ENCODE data around the gene COX5A. TPM values are rescaled to one million over a fixed set of nuclear protein-coding genes. Genes with fewer than 3 reads are reported as not detected.
"Not testable (repeated sequence)": the region's sequence is repeated elsewhere in the genome, so short reads cannot be mapped to it uniquely, and the experiment has no call there.

COX5A gene
- total and polyA plus RNA-seq, 4 donors, result 72.6 to 222 (median 104) TPM

GRCh38 chr15:74901612-74902063 lies 36.2 kb downstream of the COX5A start:
- no peak overlapping the region for H3K4me3 ChIP-seq (ENCODE audit: low read length in 2 of 2)
- no peaks in the 10 kb centered on the region for H3K4me1 ChIP-seq (ENCODE audit: control insufficient read depth in 1 of 2, insufficient read depth in 2 of 2, low read length in 2 of 2)
- ATAC-seq (ENCODE audit: low FRiP score), result peak; percentile 63
- intact Hi-C loops (cut with DNase I), result no loop called here
- 11 to 17% methylated on average over 5 of the region's 5 CpGs for WGBS, 2 donors
- H3K36me3 ChIP-seq (ENCODE audit: control insufficient read depth in 1 of 2, insufficient read depth in 2 of 2, low read length in 1 of 2), result peaks cover 0 to 3% of the 10 kb centered on the region in 2 donors
- H3K27me3 ChIP-seq (ENCODE audit: control insufficient read depth in 1 of 2, insufficient read depth in 2 of 2, low read length in 1 of 2), result no peaks in the 10 kb centered on the region
- DNase-seq, result no peak
- H3K27ac ChIP-seq (ENCODE audit: low read depth in 1 of 2, low read length in 2 of 2), result peak overlapping the region in 1 of 2 donors; percentile 12
- no peaks in the 10 kb centered on the region for H3K9me3 ChIP-seq (ENCODE audit: control insufficient read depth, low read length)

GRCh38 chr15:74897300-74897701 lies 40.6 kb downstream of the COX5A start:
- DNase-seq, result no peak
- 75 to 77% methylated on average over 6 of the region's 6 CpGs for WGBS, 2 donors
- Histone ChIP-seq H3K27me3 (ENCODE audit: control insufficient read depth in 1 of 2, insufficient read depth in 2 of 2, low read length in 1 of 2) (no peaks in the 10 kb centered on the region), H3K9me3 (ENCODE audit: control insufficient read depth, low read length) (no peaks in the 10 kb centered on the region), H3K27ac (ENCODE audit: low read depth in 1 of 2, low read length in 2 of 2) (no peak overlapping the region), H3K4me1 (ENCODE audit: control insufficient read depth in 1 of 2, insufficient read depth in 2 of 2, low read length in 2 of 2) (no peaks in the 10 kb centered on the region), H3K36me3 (ENCODE audit: control insufficient read depth in 1 of 2, insufficient read depth in 2 of 2, low read length in 1 of 2) (peaks cover 0 to 3% of the 10 kb centered on the region in 2 donors), H3K4me3 (ENCODE audit: low read length in 2 of 2) (no peak overlapping the region)
- intact Hi-C loops (cut with DNase I), result loop anchor here in 1 of 2 donors (5.0 to 10.0 kb wide), 2 partner anchors 52 to 125 kb away; partner anchors contain the start of gene ULK3
- no peak for ATAC-seq (ENCODE audit: low FRiP score)

GRCh38 chr15:74896316-74896715 lies 41.6 kb downstream of the COX5A start:
- WGBS, 2 donors, result 80 to 81% methylated on average over 3 of the region's 3 CpGs
- DNase-seq, result no peak
- peaks cover 0 to 3% of the 10 kb centered on the region in 2 donors for H3K36me3 ChIP-seq (ENCODE audit: control insufficient read depth in 1 of 2, insufficient read depth in 2 of 2, low read length in 1 of 2)
- intact Hi-C loops (cut with DNase I), result loop anchor here in 1 of 2 donors (5.0 to 10.0 kb wide), 2 partner anchors 52 to 124 kb away; partner anchors contain the start of gene ULK3
- H3K4me1 ChIP-seq (ENCODE audit: control insufficient read depth in 1 of 2, insufficient read depth in 2 of 2, low read length in 2 of 2), result no peaks in the 10 kb centered on the region
- no peak overlapping the region for H3K4me3 ChIP-seq (ENCODE audit: low read length in 2 of 2)
- no peaks in the 10 kb centered on the region for H3K9me3 ChIP-seq (ENCODE audit: control insufficient read depth, low read length)
- ATAC-seq (ENCODE audit: low FRiP score), result no peak
- H3K27ac ChIP-seq (ENCODE audit: low read depth in 1 of 2, low read length in 2 of 2), result no peak overlapping the region
- H3K27me3 ChIP-seq (ENCODE audit: control insufficient read depth in 1 of 2, insufficient read depth in 2 of 2, low read length in 1 of 2), result no peaks in the 10 kb centered on the region

- no peak overlapping the region for H3K4me3 ChIP-seq (ENCODE audit: low read length in 2 of 2)
- H3K27me3 ChIP-seq (ENCODE audit: control insufficient read depth in 1 of 2, insufficient read depth in 2 of 2, low read length in 1 of 2), result no peaks in the 10 kb centered on the region
- H3K27ac ChIP-seq (ENCODE audit: low read depth in 1 of 2, low read length in 2 of 2), result no peak overlapping the region
- WGBS, 2 donors, result 87 to 90% methylated on average over 6 of the region's 6 CpGs
- H3K9me3 ChIP-seq (ENCODE audit: control insufficient read depth, low read length), result no peaks in the 10 kb centered on the region
- peaks cover 0 to 3% of the 10 kb centered on the region in 2 donors for H3K36me3 ChIP-seq (ENCODE audit: control insufficient read depth in 1 of 2, insufficient read depth in 2 of 2, low read length in 1 of 2)
- ATAC-seq (ENCODE audit: low FRiP score) (no peak), DNase-seq (peak in 1 of 2 donors; percentile 44)
- no peaks in the 10 kb centered on the region for H3K4me1 ChIP-seq (ENCODE audit: control insufficient read depth in 1 of 2, insufficient read depth in 2 of 2, low read length in 2 of 2)
- intact Hi-C loops (cut with DNase I), result loop anchor here in 1 of 2 donors (5.0 to 10.0 kb wide), 2 partner anchors 51 to 124 kb away; partner anchors contain the start of gene ULK3
Observed at GRCh38 chr15:74895830-74896229, 42.0 kb downstream of the COX5A start.

- DNase-seq; H3K4me1 ChIP-seq (ENCODE audit: control insufficient read depth in 1 of 2, insufficient read depth in 2 of 2, low read length in 2 of 2); H3K4me3 ChIP-seq (ENCODE audit: low read length in 2 of 2); H3K9me3 ChIP-seq (ENCODE audit: control insufficient read depth, low read length); H3K36me3 ChIP-seq (ENCODE audit: control insufficient read depth in 1 of 2, insufficient read depth in 2 of 2, low read length in 1 of 2); H3K27me3 ChIP-seq (ENCODE audit: control insufficient read depth in 1 of 2, insufficient read depth in 2 of 2, low read length in 1 of 2); H3K27ac ChIP-seq (ENCODE audit: low read depth in 1 of 2, low read length in 2 of 2); ATAC-seq (ENCODE audit: low FRiP score): not testable (repeated sequence)
- WGBS, 2 donors, result 97% methylated on average over 7 of the region's 7 CpGs
- intact Hi-C loops (cut with DNase I), result loop anchor here in 1 of 2 donors (10.0 kb wide), 1 partner anchor 50 kb away; the partner anchor contains the start of gene ULK3
Observed at GRCh38 chr15:74894383-74894782, 43.5 kb downstream of the COX5A start.

- Histone ChIP-seq H3K36me3 (ENCODE audit: control insufficient read depth in 1 of 2, insufficient read depth in 2 of 2, low read length in 1 of 2) (no peaks in the 10 kb centered on the region), H3K27ac (ENCODE audit: low read depth in 1 of 2, low read length in 2 of 2) (no peak overlapping the region), H3K27me3 (ENCODE audit: control insufficient read depth in 1 of 2, insufficient read depth in 2 of 2, low read length in 1 of 2) (no peaks in the 10 kb centered on the region), H3K4me1 (ENCODE audit: control insufficient read depth in 1 of 2, insufficient read depth in 2 of 2, low read length in 2 of 2) (no peaks in the 10 kb centered on the region), H3K9me3 (ENCODE audit: control insufficient read depth, low read length) (no peaks in the 10 kb centered on the region), H3K4me3 (ENCODE audit: low read length in 2 of 2) (no peak overlapping the region)
- ATAC-seq (ENCODE audit: low FRiP score) (no peak), DNase-seq (no peak)
- intact Hi-C loops (cut with DNase I), result loop anchor here in 1 of 2 donors (10.0 kb wide), 1 partner anchor 49 kb away; the partner anchor contains the start of gene ULK3
- WGBS, 2 donors, result 89 to 90% methylated on average over 3 of the region's 3 CpGs
Observed at GRCh38 chr15:74893627-74894026, 44.2 kb downstream of the COX5A start.

- H3K4me3 ChIP-seq (ENCODE audit: low read length in 2 of 2), result no peak overlapping the region
- H3K27ac ChIP-seq (ENCODE audit: low read depth in 1 of 2, low read length in 2 of 2), result no peak overlapping the region
- H3K9me3 ChIP-seq (ENCODE audit: control insufficient read depth, low read length), result no peaks in the 10 kb centered on the region
- DNase-seq (no peak), ATAC-seq (ENCODE audit: low FRiP score) (no peak)
- H3K4me1 ChIP-seq (ENCODE audit: control insufficient read depth in 1 of 2, insufficient read depth in 2 of 2, low read length in 2 of 2), result no peaks in the 10 kb centered on the region
- H3K36me3 ChIP-seq (ENCODE audit: control insufficient read depth in 1 of 2, insufficient read depth in 2 of 2, low read length in 1 of 2), result no peaks in the 10 kb centered on the region
- intact Hi-C loops (cut with DNase I), result loop anchor here in 1 of 2 donors (10.0 kb wide), 1 partner anchor 48 kb away; the partner anchor contains the start of gene ULK3
- no peaks in the 10 kb centered on the region for H3K27me3 ChIP-seq (ENCODE audit: control insufficient read depth in 1 of 2, insufficient read depth in 2 of 2, low read length in 1 of 2)
- 88 to 92% methylated on average over 2 of the region's 2 CpGs for WGBS, 2 donors
Observed at GRCh38 chr15:74892931-74893330, 44.9 kb downstream of the COX5A start.

GRCh38 chr15:74892313-74892712 lies 45.6 kb downstream of the COX5A start:
- DNase-seq, result no peak
- no peaks in the 10 kb centered on the region for H3K4me1 ChIP-seq (ENCODE audit: control insufficient read depth in 1 of 2, insufficient read depth in 2 of 2, low read length in 2 of 2)
- intact Hi-C loops (cut with DNase I), result loop anchor here in 1 of 2 donors (10.0 kb wide), 1 partner anchor 48 kb away; the partner anchor contains the start of gene ULK3
- no peak overlapping the region for H3K4me3 ChIP-seq (ENCODE audit: low read length in 2 of 2)
- WGBS, 2 donors, result 84 to 93% methylated on average over 3 of the region's 3 CpGs
- H3K27me3 ChIP-seq (ENCODE audit: control insufficient read depth in 1 of 2, insufficient read depth in 2 of 2, low read length in 1 of 2), result no peaks in the 10 kb centered on the region
- H3K36me3 ChIP-seq (ENCODE audit: control insufficient read depth in 1 of 2, insufficient read depth in 2 of 2, low read length in 1 of 2), result no peaks in the 10 kb centered on the region
- no peak overlapping the region for H3K27ac ChIP-seq (ENCODE audit: low read depth in 1 of 2, low read length in 2 of 2)
- ATAC-seq (ENCODE audit: low FRiP score), result no peak
- H3K9me3 ChIP-seq (ENCODE audit: control insufficient read depth, low read length), result no peaks in the 10 kb centered on the region

- no peak for ATAC-seq (ENCODE audit: low FRiP score)
- no peak for DNase-seq
- H3K27ac ChIP-seq (ENCODE audit: low read depth in 1 of 2, low read length in 2 of 2), result no peak overlapping the region
- H3K4me3 ChIP-seq (ENCODE audit: low read length in 2 of 2), result no peak overlapping the region
- no peaks in the 10 kb centered on the region for H3K4me1 ChIP-seq (ENCODE audit: control insufficient read depth in 1 of 2, insufficient read depth in 2 of 2, low read length in 2 of 2)
- WGBS, 2 donors, result 89 to 92% methylated on average over 3 of the region's 3 CpGs
- no peaks in the 10 kb centered on the region for H3K36me3 ChIP-seq (ENCODE audit: control insufficient read depth in 1 of 2, insufficient read depth in 2 of 2, low read length in 1 of 2)
- intact Hi-C loops (cut with DNase I), result loop anchor here in 1 of 2 donors (10.0 kb wide), 1 partner anchor 47 kb away; the partner anchor contains the start of gene ULK3
- H3K9me3 ChIP-seq (ENCODE audit: control insufficient read depth, low read length), result no peaks in the 10 kb centered on the region
- H3K27me3 ChIP-seq (ENCODE audit: control insufficient read depth in 1 of 2, insufficient read depth in 2 of 2, low read length in 1 of 2), result no peaks in the 10 kb centered on the region
Observed at GRCh38 chr15:74891469-74891868, 46.4 kb downstream of the COX5A start.
